ENCODE data around the gene POLE.

The POLE gene

DNA sequence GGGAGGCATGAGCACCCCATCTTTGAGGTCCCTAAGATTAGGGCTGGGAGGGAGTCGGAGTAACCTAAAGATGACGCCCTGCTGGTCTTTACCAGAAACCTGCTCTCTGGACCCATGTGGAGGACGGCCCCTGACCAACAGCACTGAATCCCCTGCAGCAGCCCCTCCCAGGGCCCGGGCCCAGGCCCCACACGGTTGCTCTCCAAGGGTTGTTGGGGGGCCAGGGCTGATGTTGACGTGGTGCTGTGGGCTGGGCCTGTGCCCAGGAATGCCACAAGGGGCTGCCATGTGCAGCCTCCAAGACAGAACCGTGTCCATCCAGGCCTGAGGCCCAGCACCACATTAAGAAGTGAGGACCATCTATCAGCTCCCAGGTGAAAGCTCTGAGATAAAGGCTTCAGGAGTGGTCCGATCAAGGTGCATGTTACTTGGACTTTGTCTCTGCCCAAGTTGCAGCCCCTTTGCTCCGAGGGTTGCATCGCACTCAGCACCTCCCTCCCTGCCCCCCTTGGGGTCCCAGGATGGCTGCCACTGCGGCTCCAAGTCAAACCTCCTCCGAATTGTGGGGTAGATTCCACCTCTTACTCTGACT is 106.3 kb downstream of the POLE start:
- DNase-seq, result no peak

- no peak for DNase-seq
Measured at GRCh38 chr12:132579744-132580143, 107.4 kb downstream of the POLE start.

DNA sequence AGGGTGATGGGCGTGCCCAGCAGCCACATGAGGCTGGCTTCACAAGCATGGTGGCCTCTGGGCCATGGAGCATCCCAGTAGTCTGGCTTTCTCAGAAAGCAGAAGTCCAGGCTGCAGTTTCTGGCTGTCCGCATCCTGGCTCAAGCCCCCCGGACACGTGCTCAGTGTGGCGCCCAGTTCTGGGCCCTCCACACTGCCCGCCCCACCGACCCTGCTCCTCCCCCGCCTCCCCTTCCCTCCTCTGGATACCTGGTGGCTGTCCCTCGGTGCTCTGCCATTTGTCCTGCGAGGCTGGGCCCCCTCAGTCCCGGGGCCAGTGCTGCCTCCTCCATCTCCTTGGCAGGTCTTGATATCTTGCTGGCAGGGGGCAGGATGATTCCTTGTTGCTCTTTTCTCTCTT is 108.3 kb downstream of the POLE start:
- no peak for DNase-seq

DNA sequence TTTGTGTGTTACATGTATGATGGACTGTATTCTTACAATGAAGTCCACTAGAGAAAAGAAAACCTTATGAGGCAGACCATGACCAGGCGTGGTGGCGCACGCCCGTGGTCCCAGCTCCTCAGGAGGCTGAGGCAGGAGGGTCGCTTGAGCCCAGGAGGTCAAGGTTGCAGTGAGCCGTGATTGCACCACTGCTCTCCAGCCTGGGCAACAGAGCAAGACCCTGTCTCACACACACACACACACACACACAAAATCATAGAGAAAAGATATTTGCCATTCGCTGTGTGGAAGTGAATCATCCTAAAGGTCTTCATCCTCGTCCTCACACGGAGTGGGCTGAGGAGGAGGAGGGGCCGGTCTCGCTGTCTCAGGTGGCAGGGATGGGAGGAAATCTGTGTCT is 109.0 kb downstream of the POLE start:
- DNase-seq, result no peak

- DNase-seq, result no peak
Measured at GRCh38 chr12:132577191-132577920, 109.8 kb downstream of the POLE start.

DNA sequence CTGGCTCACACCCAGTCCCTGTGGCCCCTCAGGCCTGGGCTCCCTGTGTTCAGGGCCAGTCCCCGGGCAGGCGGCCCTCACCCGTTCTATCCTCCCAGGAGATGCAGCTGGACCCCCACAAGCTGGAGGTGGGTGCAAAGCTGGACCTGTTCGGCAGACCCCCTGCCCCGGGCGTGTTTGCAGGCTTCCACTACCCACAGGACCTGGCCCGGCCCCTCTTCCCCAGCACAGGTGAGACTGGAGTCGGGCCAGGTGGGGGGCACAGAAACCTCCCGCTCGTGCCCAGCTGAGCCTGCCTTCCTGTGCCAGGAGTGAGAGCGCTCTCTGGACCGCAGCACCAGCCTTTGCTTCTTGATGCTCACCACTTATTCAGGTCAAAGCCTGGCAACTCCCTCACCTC is 110.4 kb downstream of the POLE start:
- no peak for DNase-seq

GRCh38 chr12:132575661-132576060 is 111.5 kb downstream of the POLE start:
- DNase-seq, result no peak

GRCh38 chr12:132574271-132574996 is 112.7 kb downstream of the POLE start:
- no peak for DNase-seq
